NCI-H1092 (cell line): ENCODE results near the gene NSDHL.
"Not testable (repeated sequence)": the region's sequence is repeated elsewhere in the genome, so short reads cannot be mapped to it uniquely, and the experiment has no call there.

Experiments
- DNase-seq: peaks from one replicate; lab custom pipeline; 2025; lab: John Stamatoyannopoulos, UW

NSDHL gene

DNA sequence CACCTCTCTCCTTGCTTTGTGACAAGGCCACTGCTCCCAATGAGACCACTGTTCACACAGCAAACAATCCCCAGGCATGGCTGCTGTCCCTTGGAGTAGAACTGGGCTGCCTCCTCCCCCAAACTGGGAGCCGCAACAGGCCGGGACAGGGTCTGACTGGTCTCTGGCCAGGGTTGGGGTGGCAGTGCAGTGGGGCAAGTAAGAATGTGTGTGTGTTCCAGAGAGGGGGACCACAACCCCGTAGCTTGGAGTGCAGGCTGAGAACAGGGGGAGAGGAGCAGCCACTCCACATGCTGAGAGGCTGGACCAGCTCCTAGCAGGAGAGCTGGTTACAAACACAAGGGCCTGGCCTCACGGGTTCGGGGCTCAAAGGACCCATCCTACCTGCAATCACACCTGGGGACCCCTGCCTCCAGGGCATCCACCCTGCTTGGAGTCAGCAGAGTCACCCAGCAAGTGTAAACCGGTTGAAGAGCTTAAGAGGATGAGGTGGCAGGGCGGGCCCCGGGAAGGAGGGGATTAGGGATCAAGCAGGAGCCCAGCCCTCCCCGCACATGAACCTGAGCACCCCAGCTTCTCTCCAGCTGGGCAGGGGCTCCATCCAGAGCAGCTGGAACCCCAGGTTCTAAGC, 63.2 kb downstream of the NSDHL start:
- DNase-seq, result no peak

DNA sequence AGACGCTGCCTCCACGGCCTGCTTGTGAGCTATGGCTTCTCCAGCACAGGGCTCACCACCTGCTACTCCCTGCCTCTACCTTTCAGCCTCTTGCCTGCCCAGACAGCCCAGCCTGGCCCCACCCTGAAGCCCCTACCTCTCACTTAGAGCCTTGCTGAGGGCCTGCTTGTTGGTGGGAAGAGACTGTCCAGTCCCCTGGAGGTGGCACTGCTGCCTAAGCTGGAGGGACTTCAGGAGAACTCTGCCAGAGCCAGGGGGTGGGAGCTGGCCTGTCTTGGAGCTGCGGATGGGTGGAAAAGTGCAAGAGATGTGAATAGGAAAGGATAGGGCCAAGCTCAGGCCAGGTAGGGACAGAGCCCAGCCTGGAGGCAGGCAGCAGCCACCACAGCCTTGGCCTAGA, 64.3 kb downstream of the NSDHL start:
- no peak for DNase-seq

DNA sequence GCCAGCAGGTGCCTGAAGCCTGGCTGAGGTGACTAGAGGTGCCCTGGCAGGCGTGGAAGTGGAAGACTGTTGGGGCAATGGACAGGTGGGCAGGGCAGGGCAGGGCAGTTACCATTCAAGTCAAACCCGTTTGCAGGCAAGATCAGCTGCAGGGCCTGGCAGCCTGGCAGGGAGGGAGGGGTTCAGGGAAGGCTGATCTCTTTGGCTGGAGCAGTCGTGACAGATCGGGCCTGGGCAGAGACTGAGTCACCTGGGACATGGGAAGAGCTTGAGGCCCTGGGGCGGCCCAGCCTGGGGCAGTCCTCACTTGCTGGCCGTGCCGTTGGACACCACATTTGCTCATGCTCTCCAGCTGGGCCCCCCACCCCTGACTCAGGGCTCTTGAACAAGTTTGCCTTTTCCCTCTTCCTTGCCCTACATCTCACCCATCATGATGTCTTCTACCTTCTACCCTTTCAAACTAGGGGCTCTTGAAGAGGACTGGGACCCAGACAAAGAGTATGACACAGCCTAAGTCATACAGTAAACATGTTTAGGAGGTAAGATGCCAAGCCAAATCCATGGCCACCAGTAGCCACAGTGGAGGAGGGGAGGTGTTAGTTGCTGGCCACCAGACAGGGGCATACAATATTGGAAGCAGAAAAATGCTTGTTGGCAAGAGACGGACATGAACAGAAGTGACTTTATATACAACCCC, 65.0 kb downstream of the NSDHL start:
- DNase-seq, result no peak

DNA sequence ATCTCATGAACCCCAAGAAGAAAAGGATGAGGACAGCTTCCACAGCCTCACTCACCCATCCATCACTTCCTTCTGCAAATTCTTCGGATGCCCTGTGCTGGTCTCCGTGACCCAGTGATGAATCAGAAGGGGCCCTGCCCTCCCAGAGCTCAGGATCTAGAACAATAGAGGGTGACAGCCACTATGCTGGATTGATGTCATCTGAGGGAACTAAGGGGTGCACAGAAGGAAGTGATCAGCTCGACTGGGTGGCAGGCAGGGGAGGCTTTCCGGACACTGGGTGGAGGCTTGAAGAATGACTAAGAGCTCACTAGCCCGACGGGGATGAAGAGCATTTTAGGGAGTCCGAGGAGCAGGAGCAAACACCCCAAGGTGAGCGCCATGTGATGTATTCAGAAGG, 65.6 kb downstream of the NSDHL start:
- no peak for DNase-seq

DNA sequence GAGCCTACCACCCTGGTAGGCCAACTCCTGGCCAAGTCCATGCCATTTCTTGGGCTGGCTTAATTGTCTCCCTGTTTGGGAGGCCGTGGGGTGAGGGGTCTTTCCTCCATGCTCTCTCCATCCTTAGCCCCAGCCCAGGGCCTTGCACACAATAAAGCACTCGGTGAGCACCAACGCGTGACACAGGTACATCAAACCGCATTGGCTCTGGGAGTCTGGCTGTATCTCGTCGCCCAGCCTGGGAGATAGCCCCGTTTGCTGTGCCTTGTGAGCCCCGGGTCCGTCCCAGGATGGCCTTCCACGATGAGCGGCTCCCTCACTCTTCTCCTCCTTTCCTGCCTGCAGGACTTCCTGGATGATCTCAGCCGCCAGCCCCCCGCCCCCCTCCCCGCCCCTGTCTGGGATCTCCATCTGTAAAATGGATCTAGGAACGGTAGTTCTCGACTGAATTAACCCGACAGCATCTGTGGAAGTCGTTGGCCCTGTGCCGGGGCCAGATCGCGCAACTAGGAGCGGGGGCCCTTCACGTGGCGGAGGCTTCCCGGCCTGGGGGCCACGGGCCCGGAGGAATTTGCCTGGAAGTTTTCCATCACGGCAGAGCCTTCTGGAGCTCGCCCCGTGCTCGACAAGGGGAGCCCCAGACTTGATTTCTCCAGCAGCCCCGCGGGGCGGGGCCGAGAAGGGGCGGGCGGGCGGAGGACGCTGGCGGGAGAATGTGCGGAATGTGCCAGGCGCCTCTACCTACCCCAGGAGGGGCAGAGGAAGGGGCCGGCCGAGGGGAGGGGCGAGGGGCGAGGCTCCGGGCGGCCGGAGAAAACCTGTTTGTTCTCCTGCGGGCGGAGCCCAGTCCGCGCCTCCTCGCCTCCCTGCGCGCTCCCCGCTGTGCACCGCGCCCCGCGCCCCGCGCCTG, 66.6 kb downstream of the NSDHL start, which contains the start of gene ZNF185:
TSS of gene ZNF185 (plus strand) at position 846 of the 910 bp plus-strand sequence. CDS start 16,423 bp downstream, outside the sequence.
- no peak for DNase-seq

DNA sequence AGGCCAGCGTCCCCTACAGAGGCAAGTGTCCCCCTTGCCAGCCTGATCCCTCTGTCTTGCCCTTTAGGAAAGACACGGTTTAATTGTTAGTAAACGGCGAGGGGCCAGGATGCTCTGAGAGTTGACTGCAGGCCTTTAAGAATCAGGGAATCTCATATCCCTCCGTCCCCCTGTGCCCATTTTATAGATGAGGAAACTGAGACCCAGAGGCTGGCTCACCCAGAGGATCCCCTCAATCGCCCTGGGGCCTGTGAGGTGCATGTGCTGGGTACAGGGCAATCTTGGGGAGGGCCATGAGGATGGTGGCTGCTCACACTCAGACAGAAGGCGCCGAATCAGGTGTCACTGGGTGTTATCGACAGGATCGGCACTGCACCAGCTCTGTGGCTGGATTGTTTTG, 67.6 kb downstream of the NSDHL start:
- no peak for DNase-seq

DNA sequence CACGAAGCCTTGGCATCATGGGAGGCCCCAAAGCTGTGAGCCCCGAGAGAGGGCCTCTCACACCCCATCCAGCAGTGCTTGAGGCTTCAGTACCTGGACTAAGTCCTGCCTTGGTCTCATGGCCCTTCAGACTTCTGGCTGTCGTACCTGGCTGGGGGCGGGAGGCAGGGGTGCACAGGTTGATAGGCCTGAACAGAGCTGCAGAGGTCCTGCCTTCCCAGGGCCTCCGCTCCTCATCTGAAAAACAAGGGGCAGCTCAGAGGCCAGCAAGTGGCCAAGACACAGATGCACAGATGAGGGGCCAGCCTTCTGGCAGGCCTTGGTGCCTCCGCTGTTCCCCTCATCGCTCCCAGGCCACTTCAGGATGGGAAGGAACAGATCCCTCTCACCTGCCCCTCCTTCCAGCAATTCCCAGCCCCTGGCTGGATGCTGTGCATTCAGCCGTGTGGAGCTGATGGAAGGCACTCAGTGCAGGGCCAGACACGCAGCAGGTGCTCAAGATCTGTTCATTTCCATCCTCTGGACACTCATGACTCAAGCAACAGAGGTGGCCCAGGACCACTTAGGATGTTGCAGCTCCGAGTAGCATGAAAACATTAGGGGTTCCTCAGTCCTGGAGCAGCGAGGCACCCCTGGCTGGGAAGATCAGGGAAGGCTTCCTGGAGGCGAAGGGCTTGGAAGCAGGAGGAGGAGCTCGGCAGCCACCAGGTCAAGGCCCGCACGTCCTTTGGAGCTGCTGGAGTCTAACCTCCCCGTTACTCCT, 68.4 kb downstream of the NSDHL start:
- DNase-seq, result no peak

DNA sequence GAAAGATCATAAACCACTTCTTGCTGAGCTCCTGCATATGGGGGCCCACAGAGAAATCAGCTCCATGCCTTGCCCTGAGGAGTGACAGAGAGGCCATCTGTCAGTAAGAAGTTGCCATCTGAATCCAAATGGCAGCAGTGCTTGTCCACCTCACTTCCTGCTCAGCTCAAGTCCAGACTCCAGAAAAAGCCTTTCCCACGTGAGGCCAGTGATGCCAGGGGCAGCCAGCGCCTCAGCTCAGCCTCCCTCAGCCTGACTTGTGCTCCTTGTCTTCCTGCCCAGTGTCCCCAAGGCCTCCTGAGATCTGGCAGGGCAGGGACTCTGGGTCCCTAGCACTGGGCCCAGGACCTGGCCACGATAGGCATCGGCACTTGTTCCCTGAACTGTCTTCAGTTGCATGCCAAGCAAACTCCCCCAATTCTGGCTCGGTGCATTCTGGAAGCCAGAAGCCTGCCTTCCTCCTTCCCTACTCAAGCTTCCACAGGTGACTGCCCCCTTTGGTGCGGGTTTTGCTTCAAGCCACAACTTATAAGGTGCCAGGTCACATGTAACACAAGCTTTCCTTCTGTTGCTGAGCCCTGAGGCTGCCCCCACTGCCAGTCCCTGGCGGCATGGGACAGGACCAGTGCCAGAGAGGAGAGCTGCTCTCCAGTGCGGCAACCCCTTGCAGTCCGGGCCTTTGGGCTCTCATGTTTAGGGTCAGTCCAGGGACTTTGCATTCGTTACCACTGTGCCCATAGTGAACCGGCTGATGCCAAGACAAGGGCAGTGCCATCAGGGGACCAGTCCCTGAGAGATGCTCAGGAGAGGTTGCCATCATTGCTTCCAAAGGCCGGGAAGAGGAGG, 69.2 kb downstream of the NSDHL start:
- DNase-seq, result no peak

DNA sequence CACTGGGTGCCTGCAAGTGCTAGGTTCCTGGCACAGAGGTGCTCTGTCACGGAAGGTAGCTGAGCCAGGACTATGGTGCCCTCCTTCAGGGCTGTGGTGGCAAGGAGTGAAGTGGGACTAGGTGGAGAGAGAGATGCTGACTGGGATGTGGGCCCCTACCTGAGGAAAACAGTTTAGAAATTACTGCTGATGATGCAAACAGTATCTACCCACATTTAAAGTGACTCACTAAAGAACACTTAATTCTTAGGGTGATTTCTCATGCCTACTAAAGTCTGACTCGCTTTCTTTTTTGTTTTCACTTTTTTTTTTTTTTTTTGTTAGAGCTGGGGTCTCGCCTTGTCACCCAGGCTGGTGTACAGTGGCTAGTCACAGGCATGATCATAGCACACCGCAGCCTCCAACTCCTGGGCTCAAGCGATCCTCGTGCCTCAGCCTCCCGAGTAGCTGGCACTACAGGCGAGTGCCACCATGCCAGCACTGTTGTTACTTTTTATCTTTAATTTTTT, 70.1 kb downstream of the NSDHL start:
- no peak for DNase-seq

DNA sequence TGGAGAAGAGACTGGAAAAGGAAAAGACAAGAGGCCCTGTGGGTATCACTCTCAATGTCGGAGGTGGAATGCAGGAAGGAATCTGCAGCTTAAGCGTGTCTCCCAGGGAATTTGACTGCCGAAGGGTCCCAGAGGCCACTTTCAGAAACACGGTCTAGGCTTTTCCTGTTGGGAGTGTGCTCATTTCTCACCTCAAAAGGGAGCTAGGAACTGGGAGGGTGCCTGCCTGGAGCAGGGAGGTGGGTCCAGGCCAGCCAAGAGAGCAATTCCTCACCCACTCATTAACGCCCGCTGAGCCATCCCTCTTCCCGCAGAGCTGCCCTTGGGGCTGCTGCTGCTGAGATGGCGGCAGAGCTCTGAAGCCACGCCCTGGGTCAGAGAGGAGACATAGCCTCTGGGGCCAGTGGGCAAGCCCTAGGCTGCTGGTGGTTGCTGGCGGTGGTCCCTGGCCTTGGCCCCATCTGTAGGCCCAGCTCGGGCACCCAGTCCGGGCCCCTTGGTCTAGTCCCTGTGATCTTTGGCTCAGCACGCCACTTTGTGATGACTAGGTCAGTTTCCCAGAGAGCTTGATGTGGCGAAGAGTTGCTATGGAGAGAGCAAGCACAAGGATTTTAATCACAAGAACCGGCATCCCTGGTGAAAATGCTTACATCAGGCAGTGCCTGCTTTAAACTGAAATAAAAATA, 71.1 kb downstream of the NSDHL start:
- DNase-seq, result no peak

DNA sequence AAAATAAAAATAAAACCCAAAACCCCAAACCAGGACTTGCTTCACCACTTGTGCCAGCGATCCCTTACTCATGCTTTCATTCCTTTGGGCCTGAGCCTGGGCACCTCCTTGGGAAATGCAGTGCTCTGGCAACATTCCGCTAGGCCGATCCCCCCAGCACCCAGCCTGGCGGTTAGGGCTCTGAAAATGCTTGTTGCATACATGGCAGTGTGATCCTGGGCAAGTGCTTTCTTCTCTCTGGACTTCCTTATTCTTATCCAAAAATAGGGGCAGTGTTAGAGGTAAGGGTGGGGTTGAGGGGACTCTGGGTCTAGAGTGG, 71.6 kb downstream of the NSDHL start:
- DNase-seq, result no peak

DNA sequence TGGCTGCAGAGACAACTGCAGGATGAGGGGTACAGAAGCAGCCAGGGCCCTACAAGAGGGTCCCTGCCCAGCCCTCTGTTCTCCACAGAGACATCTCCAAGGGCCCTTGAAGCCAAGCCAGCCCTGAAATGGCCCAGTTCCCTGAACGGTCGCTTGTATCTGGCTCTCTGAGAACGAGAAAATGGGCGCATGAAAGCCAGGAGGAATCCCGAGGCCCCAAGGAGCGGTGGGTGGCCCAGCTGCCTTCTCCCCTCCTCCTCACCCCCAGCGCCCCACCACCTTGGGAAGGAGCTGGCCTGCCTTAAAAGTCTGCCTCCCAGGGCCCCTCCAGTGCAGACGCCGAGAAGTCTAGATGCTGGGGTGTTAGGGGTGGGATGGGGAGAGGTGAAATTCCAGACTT, 72.7 kb downstream of the NSDHL start:
- no peak for DNase-seq

DNA sequence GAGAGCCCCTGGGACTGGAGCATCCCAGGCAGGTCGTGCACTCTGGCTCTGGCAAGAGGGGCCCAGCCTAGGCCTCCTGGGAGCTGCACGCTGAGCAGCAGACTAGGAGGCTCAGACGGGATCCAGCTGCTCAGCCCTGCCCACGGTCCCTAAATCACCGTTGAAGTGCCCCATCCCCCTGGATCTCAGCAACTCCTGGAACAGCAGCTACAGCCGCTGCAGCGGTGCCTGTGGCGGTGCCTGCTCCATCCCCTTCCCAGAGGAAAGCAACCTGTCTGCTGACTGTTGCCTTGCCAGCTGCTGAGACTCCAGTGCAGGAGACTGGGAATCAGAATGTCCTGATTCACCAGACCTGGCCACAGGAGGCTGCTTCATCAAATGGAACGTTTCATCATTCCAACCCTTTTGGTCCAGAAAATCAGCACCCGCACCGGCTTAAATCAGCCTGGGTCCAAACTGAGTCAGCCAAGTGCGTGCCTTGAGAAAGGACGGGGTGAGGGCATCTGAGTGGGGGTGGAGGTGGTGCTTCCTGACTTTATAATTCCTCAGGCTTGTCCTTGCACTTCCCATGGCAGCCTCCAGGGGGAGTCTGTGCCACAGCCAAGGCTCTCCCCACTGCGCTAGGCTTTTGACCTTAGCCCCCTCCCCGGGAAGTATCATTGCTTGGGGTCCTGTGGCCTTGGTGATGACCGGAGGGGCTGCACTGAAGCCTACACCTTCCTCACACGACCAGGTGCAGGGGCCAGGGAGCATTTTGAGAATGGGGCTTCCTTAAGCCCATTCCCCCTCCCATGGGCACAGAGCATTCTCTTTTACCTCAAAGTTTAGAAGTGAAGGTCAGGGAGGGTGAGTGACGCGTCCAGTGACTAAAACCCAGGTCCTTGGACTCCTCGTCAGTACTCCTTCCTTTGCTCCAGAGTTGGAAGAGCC, 73.6 kb downstream of the NSDHL start:
- DNase-seq, result peak; percentile 19

DNA sequence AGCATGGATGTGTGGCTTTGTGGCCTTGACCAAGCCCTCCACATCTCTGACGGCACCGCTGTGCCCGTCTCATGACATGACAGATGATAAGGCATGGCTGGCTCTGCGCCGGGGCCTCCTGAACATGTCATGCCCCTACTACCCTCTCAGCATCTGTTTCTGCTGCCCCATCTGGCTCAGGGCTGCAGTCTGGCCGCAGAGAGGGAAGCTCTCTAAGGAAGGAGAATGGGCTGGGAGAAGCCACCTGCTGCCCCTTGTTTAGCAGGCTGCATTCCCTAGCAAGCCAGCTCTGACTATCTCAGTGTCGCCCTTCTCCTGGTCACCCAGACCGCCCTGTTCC, 74.2 kb downstream of the NSDHL start:
- DNase-seq, result no peak

DNA sequence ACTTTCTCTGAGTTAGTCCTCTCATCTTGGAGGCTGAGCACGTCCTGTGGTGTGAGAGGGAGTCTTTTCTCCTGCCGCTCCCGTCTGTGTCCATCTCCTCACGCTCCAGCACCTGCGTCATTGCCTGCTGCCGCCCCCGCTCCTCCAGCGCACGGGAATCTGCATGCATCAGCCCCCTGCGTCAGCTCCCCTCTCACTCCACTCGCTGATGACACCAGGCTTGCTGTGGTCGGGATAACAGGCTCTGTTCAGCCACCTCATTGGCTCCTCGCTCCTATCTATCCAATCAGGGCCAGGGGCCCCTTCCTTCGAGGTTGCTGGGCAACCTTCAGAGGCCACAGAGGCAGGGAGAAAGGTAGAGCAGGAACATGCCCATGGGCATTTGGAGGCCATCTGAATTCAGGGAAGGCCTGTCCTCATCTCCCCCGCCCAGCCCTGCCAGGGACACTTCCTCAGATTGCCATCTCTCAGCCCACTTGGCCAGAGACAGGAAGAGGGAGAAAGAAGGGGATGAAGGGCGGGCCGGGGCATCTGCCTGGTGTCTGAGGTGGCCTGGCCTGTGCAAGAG, 76.3 kb downstream of the NSDHL start:
- no peak for DNase-seq

DNA sequence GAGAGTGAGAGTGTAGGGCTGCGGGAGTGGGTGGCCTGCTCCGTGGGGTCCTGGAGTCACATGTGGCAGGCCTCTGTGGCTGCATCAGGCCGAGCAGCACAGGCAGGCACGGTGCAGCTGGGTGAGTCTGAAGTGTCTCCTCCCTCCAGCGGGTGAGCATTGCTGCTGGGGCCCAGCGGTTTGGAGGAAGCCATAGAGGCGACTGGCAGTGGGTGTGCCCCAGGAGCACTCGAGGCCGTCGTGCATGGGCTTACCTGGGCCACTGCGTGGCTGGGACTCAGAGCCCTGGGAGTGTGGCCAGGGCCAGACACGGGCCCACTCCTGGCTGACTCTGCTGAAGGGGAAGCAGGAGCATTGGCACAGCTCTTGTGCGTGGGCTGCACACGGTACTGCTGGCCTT, 77.6 kb downstream of the NSDHL start:
- DNase-seq, result no peak

DNA sequence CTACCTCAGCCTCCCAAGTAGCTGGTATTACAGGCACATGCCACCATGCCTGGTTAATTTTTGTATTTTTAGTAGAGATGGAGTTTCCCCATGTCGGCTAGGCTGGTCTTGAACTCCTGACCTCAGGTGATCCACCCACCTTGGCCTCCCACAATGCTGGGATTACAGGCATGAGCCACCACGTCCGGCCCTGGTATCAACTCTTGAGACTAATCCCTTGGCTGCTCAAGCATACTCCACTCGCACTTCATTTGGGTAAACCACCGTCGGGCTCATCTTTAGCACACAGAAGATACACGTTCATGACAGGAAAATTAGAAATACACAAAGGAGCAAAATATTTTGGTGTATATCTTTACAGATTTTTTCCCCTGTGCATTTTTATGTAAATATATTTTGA, 79.2 kb downstream of the NSDHL start:
- not testable (repeated sequence) for DNase-seq

DNA sequence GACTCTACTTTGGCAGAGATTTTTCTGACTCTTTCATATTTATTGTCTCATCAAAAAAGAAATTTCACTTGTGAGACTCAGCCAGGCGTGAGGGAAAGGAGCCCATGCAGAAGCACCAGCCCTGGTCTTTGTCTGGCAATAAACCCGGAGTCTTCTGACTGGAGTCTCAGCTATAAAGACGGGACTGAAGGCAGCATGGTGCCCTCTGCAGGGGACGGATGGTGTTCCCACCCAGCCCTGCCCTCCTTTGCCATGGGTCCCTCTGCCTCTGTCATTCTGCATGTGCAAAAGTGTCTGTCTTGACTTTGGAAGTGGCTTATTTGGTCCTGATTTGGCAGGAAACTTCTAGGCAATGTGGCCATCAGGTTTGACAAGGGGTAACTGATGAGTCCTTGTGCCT, 81.2 kb downstream of the NSDHL start:
- DNase-seq, result no peak

DNA sequence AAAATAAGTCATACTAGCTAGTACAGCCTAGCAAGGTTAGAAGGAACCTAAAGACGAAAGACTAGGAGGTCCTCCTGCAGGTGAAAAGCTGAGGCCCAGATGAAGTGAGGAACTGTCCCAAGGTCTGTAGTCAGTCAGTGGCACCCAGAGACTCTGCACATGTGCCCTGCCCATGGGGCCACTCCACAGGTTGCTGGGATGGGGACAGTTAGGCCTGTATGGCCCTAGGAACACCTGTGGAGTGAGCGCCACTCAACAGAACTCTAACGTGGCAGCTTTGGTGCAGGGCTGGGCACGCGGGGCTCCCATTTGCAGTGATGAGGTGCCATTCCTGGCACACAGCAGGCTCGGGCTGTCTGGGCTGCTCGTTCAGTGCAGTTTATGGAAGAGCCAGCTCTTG, 81.8 kb downstream of the NSDHL start:
- no peak for DNase-seq
